H9 (cell line): ENCODE results near the gene RGS6. TPM values are rescaled to one million over a fixed set of nuclear protein-coding genes. Genes with fewer than 3 reads are reported as not detected.

Source experiments
- DNase-seq: peaks from one replicate; pipeline ENCODE4 v3.0.0-alpha.2; 2017
- H2AFZ ChIP-seq: one replicate; pipeline ENCODE4 v1.6.1; 2013; ENCODE audit warnings: mild to moderate bottlenecking, low read length, control low read depth, moderate library complexity
- H2AK5ac ChIP-seq: 2 replicates; pipeline ENCODE4 v1.6.1; 2013; ENCODE audit warnings: low read length, control low read depth, mixed read lengths; ENCODE audit not compliant: insufficient read length
- H2BK120ac ChIP-seq: one replicate; pipeline ENCODE4 v1.6.1; 2013; ENCODE audit warnings: low read depth, mild to moderate bottlenecking, low read length, control low read depth, inconsistent platforms; ENCODE audit not compliant: poor library complexity, severe bottlenecking
- H2BK12ac ChIP-seq: 2 replicates; pipeline ENCODE4 v1.6.1; 2013; ENCODE audit warnings: low read length, control low read depth, mixed read lengths, low read depth; ENCODE audit not compliant: insufficient read length
- H2BK15ac ChIP-seq: 2 replicates; pipeline ENCODE4 v1.6.1; 2013; ENCODE audit warnings: low read depth, low read length, control low read depth
- H2BK20ac ChIP-seq: one replicate; pipeline ENCODE4 v1.6.1; 2013; ENCODE audit warnings: low read depth, mild to moderate bottlenecking, low read length, control low read depth, inconsistent platforms; ENCODE audit not compliant: poor library complexity, severe bottlenecking
- H2BK5ac ChIP-seq: 2 replicates; pipeline ENCODE4 v1.6.1; 2013; ENCODE audit warnings: low read length, control low read depth, mixed read lengths; ENCODE audit not compliant: insufficient read length
- H3K14ac ChIP-seq: 2 replicates; pipeline ENCODE4 v1.6.1; 2013; ENCODE audit warnings: low read length, control low read depth; ENCODE audit not compliant: insufficient read depth
- H3K18ac ChIP-seq: 2 replicates; pipeline ENCODE4 v1.6.1; 2013; ENCODE audit warnings: low read depth, mild to moderate bottlenecking, mixed read lengths, low read length, control low read depth; ENCODE audit not compliant: insufficient read length
- H3K23ac ChIP-seq: 2 replicates; pipeline ENCODE4 v1.6.1; 2013; ENCODE audit warnings: low read length, control low read depth, mixed read lengths, low read depth; ENCODE audit not compliant: insufficient read length
- H3K23me2 ChIP-seq: 2 replicates; pipeline ENCODE4 v1.6.1; 2013; ENCODE audit warnings: low read depth, mild to moderate bottlenecking, mixed read lengths, low read length, control low read depth; ENCODE audit not compliant: insufficient read length, poor library complexity, severe bottlenecking
- H3K27ac ChIP-seq: 2 replicates; pipeline ENCODE4 v1.5.1; 2013; ENCODE audit warnings: low read length, control low read depth, mixed read lengths, low read depth; ENCODE audit not compliant: insufficient read length
- H3K27me3 ChIP-seq: 2 replicates; pipeline ENCODE4 v1.6.1; 2013; ENCODE audit warnings: low read length, control low read depth, inconsistent platforms; ENCODE audit not compliant: insufficient read depth
- H3K4ac ChIP-seq: 2 replicates; pipeline ENCODE4 v1.6.1; 2013; ENCODE audit warnings: low read depth, mild to moderate bottlenecking, control low read depth, inconsistent platforms, low read length, moderate library complexity
- H3K4me1 ChIP-seq: 2 replicates; pipeline ENCODE4 v1.6.1; 2013; ENCODE audit warnings: low read length, control low read depth, inconsistent platforms; ENCODE audit not compliant: insufficient read depth
- H3K4me2 ChIP-seq: 2 replicates; pipeline ENCODE4 v1.6.1; 2013; ENCODE audit warnings: low read length, control low read depth, mixed read lengths; ENCODE audit not compliant: insufficient read length, insufficient read depth
- H3K56ac ChIP-seq: 2 replicates; pipeline ENCODE4 v1.6.1; 2013; ENCODE audit warnings: low read depth, mild to moderate bottlenecking, mixed read lengths, low read length, control low read depth; ENCODE audit not compliant: insufficient read length
- H3K79me1 ChIP-seq: 2 replicates; pipeline ENCODE4 v1.6.1; 2013; ENCODE audit warnings: low read depth, mild to moderate bottlenecking, moderate library complexity, low read length, control low read depth, inconsistent platforms; ENCODE audit not compliant: insufficient read depth, poor library complexity, severe bottlenecking
- H3K79me2 ChIP-seq: 2 replicates; pipeline ENCODE4 v1.6.1; 2013; ENCODE audit warnings: low read length, control low read depth, inconsistent platforms; ENCODE audit not compliant: insufficient read depth
- H3K9ac ChIP-seq: 2 replicates; pipeline ENCODE4 v1.6.1; 2013; ENCODE audit warnings: low read length, control low read depth, mixed read lengths; ENCODE audit not compliant: insufficient read length; ENCODE audit errors: extremely low read depth
- H3K9me3 ChIP-seq: one replicate; pipeline ENCODE4 v1.6.1; 2013; ENCODE audit warnings: low read depth, low read length, inconsistent platforms; ENCODE audit not compliant: control insufficient read depth
- H3T11ph ChIP-seq: one replicate; pipeline ENCODE4 v1.6.1; 2013; ENCODE audit warnings: mild to moderate bottlenecking, low read length, control low read depth, inconsistent platforms
- H4K20me1 ChIP-seq: one replicate; pipeline ENCODE4 v1.6.1; 2013; ENCODE audit not compliant: control insufficient read depth, insufficient read length, insufficient read depth
- H4K5ac ChIP-seq: 2 replicates; pipeline ENCODE4 v1.6.1; 2013; ENCODE audit warnings: low read depth, mild to moderate bottlenecking, mixed read lengths, low read length, control low read depth; ENCODE audit not compliant: insufficient read length
- H4K8ac ChIP-seq: replicated peaks from 2 replicates; pipeline ENCODE4 v1.6.1; 2013; ENCODE audit warnings: low read length, control low read depth, mixed read lengths, low read depth; ENCODE audit not compliant: insufficient read length
- H4K91ac ChIP-seq: 2 replicates; pipeline ENCODE4 v1.6.1; 2013; ENCODE audit warnings: low read depth, mild to moderate bottlenecking, moderate library complexity, mixed read lengths, low read length, control low read depth; ENCODE audit not compliant: insufficient read length
- H3K27ac Mint-ChIP-seq, 3 experiments: 2 replicates in 2 of 3; 3 replicates in 1 of 3; pipeline ENCODE4 v1.8.0; 2020 to 2021; ENCODE audit warnings: mixed read lengths in 3 of 3, mild to moderate bottlenecking in 1 of 3, moderate library complexity in 1 of 3
- H3K27me3 Mint-ChIP-seq: 2 replicates; pipeline ENCODE4 v1.8.0; 2021; ENCODE audit warnings: low read depth, mild to moderate bottlenecking, moderate library complexity, mixed read lengths
- H3K36me3 Mint-ChIP-seq, 3 experiments: 2 replicates in 2 of 3; 3 replicates in 1 of 3; pipeline ENCODE4 v1.8.0; 2020 to 2021; ENCODE audit warnings: low read depth in 3 of 3, mixed read lengths in 3 of 3; ENCODE audit not compliant: insufficient read depth in 1 of 3
- H3K4me1 Mint-ChIP-seq, 2 experiments: 2 replicates each; pipeline ENCODE4 v1.8.0; 2020; ENCODE audit warnings: mixed read lengths in 2 of 2
- H3K4me3 Mint-ChIP-seq, 2 experiments: 2 replicates in 1 of 2; 3 replicates in 1 of 2; pipeline ENCODE4 v1.8.0; 2020 to 2021; ENCODE audit warnings: mild to moderate bottlenecking in 2 of 2, mixed read lengths in 2 of 2, moderate library complexity in 1 of 2
- H3K9me3 Mint-ChIP-seq, 2 experiments: 2 replicates in 1 of 2; 3 replicates in 1 of 2; pipeline ENCODE4 v1.8.0; 2020; ENCODE audit warnings: mild to moderate bottlenecking in 2 of 2, mixed read lengths in 2 of 2, moderate library complexity in 1 of 2
- WGBS: extraction: QIAGEN DNeasy Blood & Tissue Kit; methylation state at CpG from one replicate; pipeline ENCODE4 v1.1.7; 2013; ENCODE audit warnings: missing lambda C conversion rate, low lambda C conversion rate, mixed read lengths; ENCODE audit not compliant: insufficient read length; ENCODE audit errors: extremely low coverage; 5-methylcytosine and 5-hydroxymethylcytosine counted together
- total RNA-seq: library from RNA; stranded (reverse); gene quantifications from 2 replicates; pipeline ENCODE4 v1.2.1, GENCODE V29; 2021
- TF ChIP-seq, protein P1 (sequence below): fragments of 200-600 bp; sonication (generic); conservative IDR thresholded peaks from 3 replicates; pipeline ENCODE4 v1.8.0; 2021; ENCODE audit warnings: antibody characterized with exemption, mild to moderate bottlenecking

RGS6 gene
- total RNA-seq, 1 experiment from 2014 or later = 3.0 TPM

DNA sequence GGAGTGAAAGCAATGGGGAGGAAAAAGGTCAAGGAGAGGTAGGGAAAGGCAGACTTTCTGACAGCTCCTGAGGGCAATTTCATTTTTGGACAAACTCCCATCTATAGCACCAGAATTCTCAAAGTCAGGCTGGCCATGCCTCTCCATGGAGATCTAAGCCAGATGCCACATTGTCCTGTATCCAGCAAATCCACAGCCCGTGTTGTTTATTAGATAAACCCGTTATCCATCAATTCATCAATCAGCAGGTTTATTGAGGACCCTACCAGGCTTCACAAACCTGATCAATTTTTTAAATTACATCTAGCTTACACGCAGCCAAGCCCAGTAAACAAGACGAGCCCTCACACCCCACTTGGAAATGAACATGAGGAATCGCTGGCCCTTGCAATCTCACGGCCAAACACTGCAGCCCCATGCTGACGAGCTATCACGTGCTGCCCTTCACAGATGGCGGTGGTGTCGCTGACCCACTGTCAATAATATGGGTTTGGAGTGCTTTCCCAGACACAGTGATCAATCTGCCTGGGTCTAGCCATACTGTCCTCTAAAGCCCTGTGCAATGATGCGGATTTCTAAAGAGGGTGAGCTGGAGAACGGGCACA is 628.8 kb downstream of the RGS6 start:
- no peak for DNase-seq
- H4K91ac ChIP-seq = no peak overlapping the region
- no peak overlapping the region for H3K9ac ChIP-seq
- H3K79me1 ChIP-seq = no peaks in the 10 kb centered on the region
- H4K5ac ChIP-seq = no peak overlapping the region
- H3K4me3 Mint-ChIP-seq = no peak overlapping the region
- H2BK5ac ChIP-seq = no peak overlapping the region
- H4K8ac ChIP-seq = no peak overlapping the region
- H3K79me2 ChIP-seq = no peaks in the 10 kb centered on the region
- H3K4me1 Mint-ChIP-seq = peaks cover 18 to 23% of the 10 kb centered on the region in 2 experiments
- H3K9me3 Mint-ChIP-seq = no peaks in the 10 kb centered on the region
- H2BK120ac ChIP-seq = no peak overlapping the region
- H3K9me3 ChIP-seq = no peaks in the 10 kb centered on the region
- no peaks in the 10 kb centered on the region for H3K23me2 ChIP-seq
- H3K27me3 Mint-ChIP-seq = no peaks in the 10 kb centered on the region; the same call in 1 of the 2 replicates
- no peak overlapping the region for H3K18ac ChIP-seq
- H3K36me3 Mint-ChIP-seq = no peaks in the 10 kb centered on the region
- no peak overlapping the region for H3T11ph ChIP-seq
- H4K20me1 ChIP-seq = no peaks in the 10 kb centered on the region
- H3K14ac ChIP-seq = no peak overlapping the region
- H3K27ac ChIP-seq = no peak overlapping the region
- H3K4ac ChIP-seq = no peak overlapping the region
- H2AFZ ChIP-seq = no peak overlapping the region
- no peak overlapping the region for H3K56ac ChIP-seq
- WGBS = no CpG with 5 or more reads among the region's 12 CpGs
- no peak overlapping the region for H2BK15ac ChIP-seq
- no peak overlapping the region for H2AK5ac ChIP-seq
- H2BK12ac ChIP-seq = no peak overlapping the region
- TF ChIP-seq, protein P1, sequence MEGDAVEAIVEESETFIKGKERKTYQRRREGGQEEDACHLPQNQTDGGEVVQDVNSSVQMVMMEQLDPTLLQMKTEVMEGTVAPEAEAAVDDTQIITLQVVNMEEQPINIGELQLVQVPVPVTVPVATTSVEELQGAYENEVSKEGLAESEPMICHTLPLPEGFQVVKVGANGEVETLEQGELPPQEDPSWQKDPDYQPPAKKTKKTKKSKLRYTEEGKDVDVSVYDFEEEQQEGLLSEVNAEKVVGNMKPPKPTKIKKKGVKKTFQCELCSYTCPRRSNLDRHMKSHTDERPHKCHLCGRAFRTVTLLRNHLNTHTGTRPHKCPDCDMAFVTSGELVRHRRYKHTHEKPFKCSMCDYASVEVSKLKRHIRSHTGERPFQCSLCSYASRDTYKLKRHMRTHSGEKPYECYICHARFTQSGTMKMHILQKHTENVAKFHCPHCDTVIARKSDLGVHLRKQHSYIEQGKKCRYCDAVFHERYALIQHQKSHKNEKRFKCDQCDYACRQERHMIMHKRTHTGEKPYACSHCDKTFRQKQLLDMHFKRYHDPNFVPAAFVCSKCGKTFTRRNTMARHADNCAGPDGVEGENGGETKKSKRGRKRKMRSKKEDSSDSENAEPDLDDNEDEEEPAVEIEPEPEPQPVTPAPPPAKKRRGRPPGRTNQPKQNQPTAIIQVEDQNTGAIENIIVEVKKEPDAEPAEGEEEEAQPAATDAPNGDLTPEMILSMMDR = no peak
- no peaks in the 10 kb centered on the region for H3K27me3 ChIP-seq
- no peak overlapping the region for H3K27ac Mint-ChIP-seq
- no peak overlapping the region for H3K4me2 ChIP-seq
- no peak overlapping the region for H2BK20ac ChIP-seq
- H3K4me1 ChIP-seq = peaks cover 7% of the 10 kb centered on the region; the same call in 1 of the 2 replicates
- no peak overlapping the region for H3K23ac ChIP-seq
